Upper lobe of right lung (tissue), 1 donor: ENCODE measurements around the gene CES3. TPM values are rescaled to one million over a fixed set of nuclear protein-coding genes. Genes with fewer than 3 reads are reported as not detected.
A peak's percentile ranks its signal among the peaks of the same experiment; 100 is the strongest.

ENCODE experiments used
- ATAC-seq: fragments of 200-7000 bp; cut with Tn5 transposase; one replicate; pipeline ENCODE4 v1.9.1; 2020; ENCODE audit warnings: mild to moderate bottlenecking, moderate library complexity
- DNase-seq: peaks from one replicate; pipeline ENCODE4 v3.0.0-alpha.2; 2020
- H3K27ac ChIP-seq: fragments of 200-600 bp; one replicate; pipeline ENCODE4 v1.8.0; 2022
- H3K27me3 ChIP-seq: fragments of 200-600 bp; one replicate; pipeline ENCODE4 v1.8.0; 2022; ENCODE audit warnings: mild to moderate bottlenecking
- H3K36me3 ChIP-seq: fragments of 200-600 bp; one replicate; pipeline ENCODE4 v1.8.0; 2022
- H3K4me1 ChIP-seq: fragments of 200-600 bp; one replicate; pipeline ENCODE4 v1.8.0; 2022
- H3K4me3 ChIP-seq: fragments of 200-600 bp; one replicate; pipeline ENCODE4 v1.8.0; 2022; ENCODE audit warnings: mild to moderate bottlenecking
- H3K9me3 ChIP-seq: fragments of 200-600 bp; one replicate; pipeline ENCODE4 v1.8.0; 2022
- CTCF ChIP-seq: fragments of 200-600 bp; IDR thresholded peaks from one replicate; pipeline ENCODE4 v1.8.0; 2022; ENCODE audit warnings: antibody characterized with exemption
- intact Hi-C: fragments of 100-400 bp; cut with DNase I; formaldehyde crosslinking; loops from one replicate; pipeline ENCODE4 v1.11.0; 2022
- total RNA-seq: library from RNA; stranded (reverse); fragmentation: NEBNext Ultra II Directional; extraction: Animal tissue kit (Norgen Biotek cat#: 25700); gene quantifications from one replicate; pipeline ENCODE4 v1.2.1, GENCODE V29; 2021
- donor health status: DM: no; HTN: yes; CAD: no; lungs with severe emphysema.

Gene CES3
- total RNA-seq, 1 donor from 2014 or later: 3.4 TPM

- H3K27me3 ChIP-seq: peaks cover 5% of the 10 kb centered on the region
- peaks cover 35% of the 10 kb centered on the region for H3K4me1 ChIP-seq
- H3K9me3 ChIP-seq: no peaks in the 10 kb centered on the region
- no peaks in the 10 kb centered on the region for H3K36me3 ChIP-seq
- ATAC-seq (peak; percentile 2), DNase-seq (no peak)
- TF ChIP-seq CTCF: no peak
- intact Hi-C loops: no loop called here
- peak overlapping the region; percentile 18 for H3K27ac ChIP-seq
- peak overlapping the region; percentile 55 for H3K4me3 ChIP-seq
Measured at GRCh38 chr16:66923866-66924265, 37.2 kb upstream of the CES3 start.

- DNase-seq (peak; percentile 77), ATAC-seq (peak; percentile 72)
- Histone ChIP-seq H3K4me3 (peak overlapping the region; percentile 55), H3K9me3 (no peaks in the 10 kb centered on the region), H3K36me3 (no peaks in the 10 kb centered on the region), H3K27ac (peak overlapping the region; percentile 60), H3K27me3 (peaks cover 5% of the 10 kb centered on the region), H3K4me1 (peaks cover 35% of the 10 kb centered on the region)
- peak; percentile 28 for TF ChIP-seq CTCF
- intact Hi-C loops: no loop called here
Measured at GRCh38 chr16:66924527-66925321, 36.3 kb upstream of the CES3 start.

- ATAC-seq (peak; percentile 29), DNase-seq (no peak)
- Histone ChIP-seq H3K9me3 (no peaks in the 10 kb centered on the region), H3K27me3 (peaks cover 5% of the 10 kb centered on the region), H3K36me3 (no peaks in the 10 kb centered on the region), H3K4me1 (peaks cover 35% of the 10 kb centered on the region), H3K27ac (peak within 1 kb of the TSS; percentile 79), H3K4me3 (peak within 1 kb of the TSS; percentile 55)
- intact Hi-C loops: no loop called here
- no peak for TF ChIP-seq CTCF
Measured at GRCh38 chr16:66925322-66925840, 35.7 kb upstream of the CES3 start, which contains the start of gene RRAD. TSS of gene RRAD (minus strand) at chr16:66925535. CDS start at chr16:66925179, 356 bp downstream.

- Histone ChIP-seq H3K4me3 (no peak overlapping the region), H3K36me3 (peaks cover 3% of the 10 kb centered on the region), H3K27ac (peak overlapping the region; percentile 79), H3K9me3 (no peaks in the 10 kb centered on the region), H3K27me3 (peaks cover 5% of the 10 kb centered on the region), H3K4me1 (peaks cover 35% of the 10 kb centered on the region)
- no peak for TF ChIP-seq CTCF
- intact Hi-C loops: no loop called here
- DNase-seq (no peak), ATAC-seq (no peak)
Measured at GRCh38 chr16:66926171-66926947, 34.7 kb upstream of the CES3 start.

- no peak for TF ChIP-seq CTCF
- H3K4me3 ChIP-seq: no peak overlapping the region
- H3K36me3 ChIP-seq: peaks cover 8% of the 10 kb centered on the region
- peak; percentile 82 for DNase-seq
- intact Hi-C loops: no loop called here
- peaks cover 5% of the 10 kb centered on the region for H3K27me3 ChIP-seq
- peak; percentile 73 for ATAC-seq
- peak overlapping the region; percentile 79 for H3K27ac ChIP-seq
- peaks cover 35% of the 10 kb centered on the region for H3K4me1 ChIP-seq
- no peaks in the 10 kb centered on the region for H3K9me3 ChIP-seq
Measured at GRCh38 chr16:66926961-66927436, 34.1 kb upstream of the CES3 start.
